D721Med (cell line): ENCODE measurements around the gene PIK3CG.

ENCODE experiments used
- DNase-seq: peaks from one replicate; pipeline ENCODE4 v3.0.0; 2011; ENCODE audit warnings: low spot score; ENCODE audit not compliant: insufficient read length
- FAIRE-seq: peaks from 2 replicates; lab custom pipeline; 2011; peaks lifted over from hg19 to GRCh38; lab: Jason Lieb, UNC
- CTCF ChIP-seq: IDR thresholded peaks from 2 replicates; pipeline ENCODE4 v1.5.1; 2012; ENCODE audit warnings: mild to moderate bottlenecking, control low read depth; ENCODE audit not compliant: insufficient read depth; ENCODE audit errors: missing control alignments

PIK3CG gene

GRCh38 chr7:106862317-106863089 is 2.6 kb upstream of the PIK3CG start:
- no peak for DNase-seq
- no peak for FAIRE-seq
- TF ChIP-seq CTCF: no peak

GRCh38 chr7:106863274-106863997 is 1.6 kb upstream of the PIK3CG start:
- DNase-seq: no peak
- no peak for TF ChIP-seq CTCF
- FAIRE-seq: no peak

- TF ChIP-seq CTCF: no peak
- DNase-seq: no peak
- no peak for FAIRE-seq
Observed at GRCh38 chr7:106864298-106865081, 592 bp upstream of the PIK3CG start.

GRCh38 chr7:106866298-106867281 is 1.5 kb downstream of the PIK3CG start:
- TF ChIP-seq CTCF: no peak
- FAIRE-seq: no peak

GRCh38 chr7:106867641-106868351 is 2.7 kb downstream of the PIK3CG start:
- FAIRE-seq (no peak), DNase-seq (no peak)
- TF ChIP-seq CTCF: no peak

More at GRCh38 chr7:106866298-106867281, 1.5 kb downstream of the PIK3CG start:
- DNase-seq: no peak

GRCh38 chr7:106868364-106868763 is 3.3 kb downstream of the PIK3CG start:
- no peak for DNase-seq
- no peak for FAIRE-seq
- no peak for TF ChIP-seq CTCF
